HCT116 (cell line): ENCODE measurements around the gene FAM229A. TPM values are rescaled to one million over a fixed set of nuclear protein-coding genes. Genes with fewer than 3 reads are reported as not detected.

Experiments used
- ATAC-seq: fragments of 200-7000 bp; cut with Tn5 transposase; 2 replicates; pipeline ENCODE4 v1.9.1; 2020; ENCODE audit warnings: mild to moderate bottlenecking, moderate library complexity
- BruUV-seq: library from RNA; stranded (reverse); fragments of 400-500 nt; replicated peaks from 2 replicates; lab custom pipeline; 2021; lab: Mats Ljungman, UMichigan
- CTCF ChIA-PET: fragments of 300-600 bp; sonication (Branson Sonifier 250); formaldehyde crosslinking; loops from one replicate; lab custom pipeline; 2021; ENCODE audit warnings: antibody characterized with exemption; lab: Charles Lee
- POLR2A ChIA-PET: fragments of 300-600, 350-600 bp; sonication (Branson Sonifier 250); formaldehyde crosslinking; loops from one replicate; lab custom pipeline; 2021; ENCODE audit warnings: antibody characterized with exemption; lab: Charles Lee
- RAD21 ChIA-PET, 2 experiments: fragments of 300-600 bp; sonication (Branson Sonifier 250); formaldehyde crosslinking; loops; one replicate each; lab custom pipeline; 2023; ENCODE audit warnings: low total read pairs in 2 of 2; ENCODE audit not compliant: uncharacterized antibody in 2 of 2, unreplicated experiment in 2 of 2, low non-redundant PET in 1 of 2; lab: Charles Lee
- DNase-seq: peaks from one replicate; pipeline ENCODE4 v3.0.0-alpha.2; 2010; ENCODE audit warnings: low read depth, low spot score
- H2AFZ ChIP-seq: fragments of 200-600 bp; shearing (Covaris generic), sonication (generic); 2 replicates; pipeline ENCODE4 v1.6.1; 2017; ENCODE audit warnings: low read depth, mixed run types, mixed read lengths, antibody characterized with exemption, low read length; ENCODE audit not compliant: poor library complexity, severe bottlenecking
- H3K27ac ChIP-seq: 2 replicates; pipeline ENCODE4 v1.5.1; 2012; ENCODE audit warnings: low read depth, low read length
- H3K27me3 ChIP-seq: fragments of 200-600 bp; sonication (generic); 2 replicates; pipeline ENCODE4 v1.6.1; 2016; ENCODE audit warnings: mixed run types, low read length, mixed read lengths; ENCODE audit not compliant: insufficient read depth
- H3K36me3 ChIP-seq, 2 experiments: fragments of 200-500 bp in 1 of 2; fragments of 200-600 bp in 1 of 2; sonication (Bioruptor generic) in 1 of 2; sonication (generic) in 1 of 2; 2 replicates each; pipeline versions ENCODE4 v1.5.1 to v1.6.1; 2014 to 2016; ENCODE audit warnings: low read length in 2 of 2, inconsistent platforms in 1 of 2, mixed read lengths in 1 of 2, mixed run types in 1 of 2; ENCODE audit not compliant: insufficient read depth in 2 of 2, control insufficient read depth in 1 of 2
- H3K4me1 ChIP-seq, 2 experiments: fragments of 200-600 bp in 1 of 2; sonication (generic) in 1 of 2; 2 replicates each; pipeline versions ENCODE4 v1.5.1 to v1.6.1; 2012 to 2017; ENCODE audit warnings: low read length in 2 of 2, inconsistent platforms in 1 of 2, mild to moderate bottlenecking in 1 of 2, mixed read lengths in 1 of 2, mixed run types in 1 of 2, moderate library complexity in 1 of 2; ENCODE audit not compliant: insufficient read depth in 2 of 2, control insufficient read depth in 1 of 2
- H3K4me2 ChIP-seq: fragments of 200-600 bp; sonication (generic); 2 replicates; pipeline ENCODE4 v1.6.1; 2017; ENCODE audit warnings: mixed run types, low read length, mixed read lengths
- H3K4me3 ChIP-seq, 2 experiments: fragments of 200-600 bp in 1 of 2; sonication (generic) in 1 of 2; replicated peaks in 1 of 2; 2 replicates each; pipeline ENCODE4 v1.5.1; 2011 to 2016; ENCODE audit warnings: low read length in 2 of 2, control low read depth in 1 of 2, low read depth in 1 of 2, mild to moderate bottlenecking in 1 of 2, mixed read lengths in 1 of 2, mixed run types in 1 of 2
- H3K79me2 ChIP-seq: fragments of 200-600 bp; sonication (generic); 2 replicates; pipeline ENCODE4 v1.6.1; 2017; ENCODE audit warnings: mild to moderate bottlenecking, mixed run types, low read length, moderate library complexity, mixed read lengths; ENCODE audit not compliant: insufficient read depth
- H3K9ac ChIP-seq: fragments of 200-600 bp; sonication (generic); 2 replicates; pipeline ENCODE4 v1.6.1; 2016; ENCODE audit warnings: low read length, mixed read lengths
- H3K9me2 ChIP-seq: fragments of 200-600 bp; sonication (generic), shearing (Covaris generic); 2 replicates; pipeline ENCODE4 v1.6.1; 2017; ENCODE audit warnings: mixed run types, mild to moderate bottlenecking, moderate library complexity; ENCODE audit not compliant: insufficient read depth
- H3K9me3 ChIP-seq, 2 experiments: fragments of 200-500 bp in 1 of 2; fragments of 200-600 bp in 1 of 2; sonication (Bioruptor generic) in 1 of 2; sonication (generic) in 1 of 2; 2 replicates each; pipeline ENCODE4 v1.6.1; 2014 to 2017; ENCODE audit warnings: low read length in 2 of 2, mixed read lengths in 2 of 2, inconsistent platforms in 1 of 2, low read depth in 1 of 2, mild to moderate bottlenecking in 1 of 2, mixed run types in 1 of 2, moderate library complexity in 1 of 2; ENCODE audit not compliant: control insufficient read depth in 1 of 2, insufficient read depth in 1 of 2
- H4K20me1 ChIP-seq: fragments of 200-600 bp; sonication (generic), shearing (Covaris generic); 2 replicates; pipeline ENCODE4 v1.6.1; 2017; ENCODE audit warnings: mixed run types, mild to moderate bottlenecking, moderate library complexity; ENCODE audit not compliant: insufficient read depth
- CBX3 ChIP-seq: IDR thresholded peaks from 2 replicates; pipeline ENCODE4 v1.6.1; 2012; ENCODE audit warnings: low read depth
- CEBPB ChIP-seq: IDR thresholded peaks from 2 replicates; pipeline ENCODE4 v1.6.1; 2012; ENCODE audit warnings: low read depth
- CTCF ChIP-seq, 3 experiments: fragments of 200-600 bp in 1 of 3; sonication (generic) in 1 of 3; IDR thresholded peaks in 2 of 3; conservative IDR thresholded peaks in 1 of 3; 2 replicates each; pipeline ENCODE4 v1.5.1; 2012 to 2017; ENCODE audit warnings: low read depth in 2 of 3, low read length in 2 of 3, antibody characterized with exemption in 1 of 3, borderline replicate concordance in 1 of 3, control low read depth in 1 of 3, mild to moderate bottlenecking in 1 of 3, mixed read lengths in 1 of 3, mixed run types in 1 of 3, moderate library complexity in 1 of 3; ENCODE audit not compliant: insufficient read depth in 1 of 3
- EGR1 ChIP-seq: IDR thresholded peaks from 2 replicates; pipeline ENCODE4 v1.6.1; 2012; ENCODE audit warnings: low read depth
- EZH2 ChIP-seq: fragments of 200-600 bp; sonication (generic); IDR thresholded peaks from 2 replicates; pipeline ENCODE4 v1.6.1; 2017; ENCODE audit warnings: antibody characterized with exemption, mixed run types
- EZH2phosphoT487 ChIP-seq: fragments of 200-600 bp; IDR thresholded peaks from 2 replicates; pipeline ENCODE4 v1.6.1; 2018; ENCODE audit warnings: antibody characterized with exemption, borderline replicate concordance
- FOSL1 ChIP-seq: IDR thresholded peaks from 2 replicates; pipeline ENCODE4 v1.6.1; 2012; ENCODE audit warnings: low read depth
- POLR2AphosphoS5 ChIP-seq: IDR thresholded peaks from 2 replicates; pipeline ENCODE4 v1.6.1; 2011; ENCODE audit warnings: mild to moderate bottlenecking, low read depth, low read length, moderate library complexity
- SIN3A ChIP-seq: IDR thresholded peaks from 2 replicates; pipeline ENCODE4 v1.6.1; 2012; ENCODE audit warnings: low read depth
- SP1 ChIP-seq: IDR thresholded peaks from 2 replicates; pipeline ENCODE4 v1.6.1; 2012; ENCODE audit warnings: low read depth
- TCF7L2 ChIP-seq: IDR thresholded peaks from 2 replicates; pipeline ENCODE4 v1.7.0; 2011; ENCODE audit warnings: borderline replicate concordance, inconsistent platforms; ENCODE audit not compliant: insufficient read depth, insufficient read length; ENCODE audit errors: extremely low read depth
- YY1 ChIP-seq: IDR thresholded peaks from 2 replicates; pipeline ENCODE4 v1.6.1; 2011; ENCODE audit warnings: low read length, low read depth, moderate library complexity, mild to moderate bottlenecking; ENCODE audit not compliant: insufficient replicate concordance; ENCODE audit errors: extremely low read depth
- ZNF274 ChIP-seq: fragments of 200-500 bp; sonication (Bioruptor generic); IDR thresholded peaks from 2 replicates; pipeline ENCODE4 v1.6.1; 2014; ENCODE audit warnings: mild to moderate bottlenecking, low read depth, low read length, inconsistent platforms
- intact Hi-C: fragments of 100-400 bp; cut with micrococcal nuclease; formaldehyde crosslinking; loops from 2 replicates; pipeline ENCODE4 v1.10.0; 2022
- total RNA-seq: library from RNA; stranded (reverse); gene quantifications from one replicate; pipeline ENCODE4 v1.2.1, GENCODE V29; 2021; ENCODE audit not compliant: unreplicated experiment
- TF ChIP-seq, protein P1 (sequence below): IDR thresholded peaks from 2 replicates; pipeline ENCODE4 v1.6.1; 2012; ENCODE audit warnings: low read depth
- TF ChIP-seq, protein P2 (sequence below): IDR thresholded peaks from 2 replicates; pipeline ENCODE4 v1.6.1; 2011; ENCODE audit warnings: mild to moderate bottlenecking, low read length, moderate library complexity; ENCODE audit not compliant: insufficient replicate concordance; ENCODE audit errors: extremely low read depth

Gene FAM229A
- total RNA-seq, 1 experiment from 2014 or later: 16.1 TPM

DNA sequence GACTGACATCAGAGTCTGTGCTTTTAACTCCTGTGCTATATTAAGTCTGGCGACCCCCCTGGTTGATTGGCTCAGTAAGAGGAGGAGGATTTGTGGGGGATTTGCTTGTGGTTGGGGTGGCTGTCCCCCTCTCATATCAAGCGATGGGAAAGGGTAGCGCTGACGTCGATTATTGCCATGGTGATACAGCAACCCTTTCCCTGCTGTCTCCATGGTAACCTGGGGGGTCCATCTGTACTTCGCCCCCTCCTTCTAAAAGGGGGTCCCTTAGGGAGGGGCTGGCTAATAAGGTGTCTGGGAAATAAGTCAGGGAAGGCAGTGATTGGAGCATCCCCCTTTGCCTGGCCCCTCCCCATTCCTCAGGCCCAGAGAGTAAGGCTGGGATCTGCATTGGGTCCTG, 4.7 kb downstream of the FAM229A start (continued):
- TF ChIP-seq CTCF (IDR thresholded peaks at IDR 0.05 in 2 of 3, conservative IDR thresholded peaks at IDR 0.05 in 1 of 3; ENCODE audit: borderline replicate concordance in 1 of 3, insufficient read depth in 1 of 3, low read depth in 2 of 3, low read length in 2 of 3): no peak
- no peak for TF ChIP-seq TCF7L2
- no peak for TF ChIP-seq ZNF274
- no peak for TF ChIP-seq EGR1
- no peak for TF ChIP-seq POLR2AphosphoS5
- TF ChIP-seq SIN3A: no peak
- TF ChIP-seq EZH2phosphoT487: no peak
- TF ChIP-seq EZH2: no peak

- BruUV-seq: no TSS peak
- POLR2A ChIA-PET: no interaction called here
- no peak for ATAC-seq
- Histone ChIP-seq H3K27me3 (no peaks in the 10 kb centered on the region), H3K4me2 (no peak overlapping the region), H3K27ac (no peak overlapping the region), H4K20me1 (no peaks in the 10 kb centered on the region), H3K9me3 (no peaks in the 10 kb centered on the region), H3K36me3 (no peaks in the 10 kb centered on the region), H3K9ac (no peak overlapping the region), H3K4me1 (peaks cover 5 to 13% of the 10 kb centered on the region in 2 experiments; a peak in 3 of 4 replicates), H3K79me2 (no peaks in the 10 kb centered on the region), H3K9me2 (no peaks in the 10 kb centered on the region), H3K4me3 (no peak overlapping the region), H2AFZ (no peak overlapping the region)
- CTCF ChIA-PET: no interaction called here
- DNase-seq: no peak
- RAD21 ChIA-PET: no interaction called here
- intact Hi-C loops: no loop called here
- TF ChIP-seq CBX3 (no peak), ZNF274 (no peak), FOSL1 (no peak), YY1 (no peak), CEBPB (no peak), EGR1 (no peak), EZH2phosphoT487 (no peak), SP1 (no peak), TCF7L2 (no peak)
- TF ChIP-seq, protein P1, sequence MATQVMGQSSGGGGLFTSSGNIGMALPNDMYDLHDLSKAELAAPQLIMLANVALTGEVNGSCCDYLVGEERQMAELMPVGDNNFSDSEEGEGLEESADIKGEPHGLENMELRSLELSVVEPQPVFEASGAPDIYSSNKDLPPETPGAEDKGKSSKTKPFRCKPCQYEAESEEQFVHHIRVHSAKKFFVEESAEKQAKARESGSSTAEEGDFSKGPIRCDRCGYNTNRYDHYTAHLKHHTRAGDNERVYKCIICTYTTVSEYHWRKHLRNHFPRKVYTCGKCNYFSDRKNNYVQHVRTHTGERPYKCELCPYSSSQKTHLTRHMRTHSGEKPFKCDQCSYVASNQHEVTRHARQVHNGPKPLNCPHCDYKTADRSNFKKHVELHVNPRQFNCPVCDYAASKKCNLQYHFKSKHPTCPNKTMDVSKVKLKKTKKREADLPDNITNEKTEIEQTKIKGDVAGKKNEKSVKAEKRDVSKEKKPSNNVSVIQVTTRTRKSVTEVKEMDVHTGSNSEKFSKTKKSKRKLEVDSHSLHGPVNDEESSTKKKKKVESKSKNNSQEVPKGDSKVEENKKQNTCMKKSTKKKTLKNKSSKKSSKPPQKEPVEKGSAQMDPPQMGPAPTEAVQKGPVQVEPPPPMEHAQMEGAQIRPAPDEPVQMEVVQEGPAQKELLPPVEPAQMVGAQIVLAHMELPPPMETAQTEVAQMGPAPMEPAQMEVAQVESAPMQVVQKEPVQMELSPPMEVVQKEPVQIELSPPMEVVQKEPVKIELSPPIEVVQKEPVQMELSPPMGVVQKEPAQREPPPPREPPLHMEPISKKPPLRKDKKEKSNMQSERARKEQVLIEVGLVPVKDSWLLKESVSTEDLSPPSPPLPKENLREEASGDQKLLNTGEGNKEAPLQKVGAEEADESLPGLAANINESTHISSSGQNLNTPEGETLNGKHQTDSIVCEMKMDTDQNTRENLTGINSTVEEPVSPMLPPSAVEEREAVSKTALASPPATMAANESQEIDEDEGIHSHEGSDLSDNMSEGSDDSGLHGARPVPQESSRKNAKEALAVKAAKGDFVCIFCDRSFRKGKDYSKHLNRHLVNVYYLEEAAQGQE: no peak
- TF ChIP-seq, protein P2, sequence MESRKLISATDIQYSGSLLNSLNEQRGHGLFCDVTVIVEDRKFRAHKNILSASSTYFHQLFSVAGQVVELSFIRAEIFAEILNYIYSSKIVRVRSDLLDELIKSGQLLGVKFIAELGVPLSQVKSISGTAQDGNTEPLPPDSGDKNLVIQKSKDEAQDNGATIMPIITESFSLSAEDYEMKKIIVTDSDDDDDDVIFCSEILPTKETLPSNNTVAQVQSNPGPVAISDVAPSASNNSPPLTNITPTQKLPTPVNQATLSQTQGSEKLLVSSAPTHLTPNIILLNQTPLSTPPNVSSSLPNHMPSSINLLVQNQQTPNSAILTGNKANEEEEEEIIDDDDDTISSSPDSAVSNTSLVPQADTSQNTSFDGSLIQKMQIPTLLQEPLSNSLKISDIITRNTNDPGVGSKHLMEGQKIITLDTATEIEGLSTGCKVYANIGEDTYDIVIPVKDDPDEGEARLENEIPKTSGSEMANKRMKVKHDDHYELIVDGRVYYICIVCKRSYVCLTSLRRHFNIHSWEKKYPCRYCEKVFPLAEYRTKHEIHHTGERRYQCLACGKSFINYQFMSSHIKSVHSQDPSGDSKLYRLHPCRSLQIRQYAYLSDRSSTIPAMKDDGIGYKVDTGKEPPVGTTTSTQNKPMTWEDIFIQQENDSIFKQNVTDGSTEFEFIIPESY: no peak
Observed at GRCh38 chr1:32356478-32356877, 5.8 kb downstream of the FAM229A start.
